HTR-8/SVneo (cell line): ENCODE measurements around the gene DPP10.

Experiments
- DNase-seq: peaks from one replicate; pipeline ENCODE4 v3.0.0; 2011; ENCODE audit warnings: low spot score, mixed read lengths; ENCODE audit not compliant: insufficient read length
- FAIRE-seq: peaks from 2 replicates; lab custom pipeline; 2011; peaks lifted over from hg19 to GRCh38; lab: Jason Lieb, UNC

The DPP10 gene

GRCh38 chr2:115739574-115739973, 1297.1 kb downstream of the DPP10 start:
- FAIRE-seq: no peak
- DNase-seq: no peak

DNA sequence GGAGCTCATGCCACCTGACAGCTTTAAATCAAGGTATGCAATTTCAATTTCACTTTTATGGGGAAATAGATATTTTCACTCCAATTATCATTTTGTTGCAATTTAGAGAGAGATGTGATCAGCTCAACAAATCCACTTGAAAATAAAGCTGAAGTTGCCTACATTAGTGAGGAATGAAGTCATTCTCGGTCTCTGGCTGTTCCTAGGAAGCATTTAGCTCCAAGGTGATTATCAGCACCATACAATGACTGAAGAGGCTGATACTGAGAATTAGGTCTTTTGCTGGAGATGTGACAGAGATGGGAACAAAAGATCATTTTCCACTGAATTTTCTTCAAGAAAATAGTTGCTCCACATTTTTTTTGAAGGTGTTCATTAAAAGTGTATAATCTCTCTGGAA, 1303.7 kb downstream of the DPP10 start:
- FAIRE-seq (no peak), DNase-seq (no peak)

DNA sequence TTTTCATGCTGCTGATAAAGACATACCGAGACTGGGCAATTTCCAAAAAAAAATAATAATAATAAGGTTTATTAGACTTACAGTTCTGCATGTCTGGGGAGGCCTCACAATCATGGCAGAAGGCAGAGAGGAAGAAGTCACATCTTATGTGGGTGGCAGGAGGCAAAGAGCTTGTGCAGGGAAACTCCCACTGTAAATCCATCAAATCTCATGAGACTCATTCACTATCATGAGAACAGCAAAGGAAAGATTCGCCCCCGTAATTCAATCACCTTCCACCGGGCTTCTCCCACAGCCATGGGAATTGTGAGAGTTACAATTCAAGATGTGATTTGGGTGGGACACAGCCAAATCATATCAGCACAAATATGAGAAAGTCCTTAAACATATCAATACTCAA, 1314.8 kb downstream of the DPP10 start:
- no peak for DNase-seq
- no peak for FAIRE-seq

DNA sequence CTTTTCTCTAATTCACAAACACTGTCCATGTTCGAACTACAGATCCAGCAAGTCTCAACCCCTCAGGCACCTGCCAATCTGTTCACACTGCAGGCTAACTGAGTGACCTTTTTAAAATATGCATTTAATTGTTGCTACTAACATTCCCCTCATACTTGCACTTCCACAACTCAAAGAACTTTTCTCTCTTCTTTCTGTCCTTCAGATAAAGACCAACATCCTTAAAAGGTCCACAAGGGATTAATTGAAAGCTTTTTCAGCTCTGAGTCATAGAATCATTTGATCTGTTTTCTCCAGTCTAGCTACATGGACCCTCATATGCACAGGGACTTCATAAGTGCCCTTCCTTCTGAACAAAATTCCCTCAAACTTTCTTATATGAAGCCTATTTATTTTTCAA, 1321.2 kb downstream of the DPP10 start:
- no peak for DNase-seq
- FAIRE-seq: no peak

DNA sequence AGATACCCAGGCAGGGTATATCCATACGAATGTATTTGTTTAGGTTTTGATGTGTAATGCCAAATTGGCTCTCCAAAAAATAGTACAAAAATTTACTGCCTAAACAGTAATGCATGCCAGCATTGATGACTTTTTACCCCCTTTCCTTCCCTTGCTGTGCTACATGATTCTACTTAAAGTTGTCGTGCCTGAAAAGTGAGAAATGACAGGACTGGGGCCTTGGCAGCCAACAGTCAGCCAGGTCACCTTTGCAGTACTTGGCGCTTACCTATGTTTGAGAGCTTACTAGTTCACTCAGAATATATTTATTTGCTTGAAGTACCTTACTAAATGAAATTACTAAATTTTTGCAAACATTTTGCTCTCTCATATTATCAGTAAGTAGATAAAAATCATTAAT, 1329.1 kb downstream of the DPP10 start:
- DNase-seq: no peak
- FAIRE-seq: no peak

- FAIRE-seq (no peak), DNase-seq (no peak)
Measured at GRCh38 chr2:115774361-115774760, 1331.9 kb downstream of the DPP10 start.

GRCh38 chr2:115779085-115779632, 1336.7 kb downstream of the DPP10 start:
- no peak for FAIRE-seq
- no peak for DNase-seq

GRCh38 chr2:115782286-115782685, 1339.8 kb downstream of the DPP10 start:
- FAIRE-seq (no peak), DNase-seq (no peak)

GRCh38 chr2:115796078-115796477, 1353.6 kb downstream of the DPP10 start:
- DNase-seq: no peak

GRCh38 chr2:115807276-115807675, 1364.8 kb downstream of the DPP10 start:
- FAIRE-seq (no peak), DNase-seq (no peak)

More at GRCh38 chr2:115796078-115796477, 1353.6 kb downstream of the DPP10 start:
- FAIRE-seq: no peak

GRCh38 chr2:115825912-115826311, 1383.5 kb downstream of the DPP10 start:
- DNase-seq: no peak
- no peak for FAIRE-seq

DNA sequence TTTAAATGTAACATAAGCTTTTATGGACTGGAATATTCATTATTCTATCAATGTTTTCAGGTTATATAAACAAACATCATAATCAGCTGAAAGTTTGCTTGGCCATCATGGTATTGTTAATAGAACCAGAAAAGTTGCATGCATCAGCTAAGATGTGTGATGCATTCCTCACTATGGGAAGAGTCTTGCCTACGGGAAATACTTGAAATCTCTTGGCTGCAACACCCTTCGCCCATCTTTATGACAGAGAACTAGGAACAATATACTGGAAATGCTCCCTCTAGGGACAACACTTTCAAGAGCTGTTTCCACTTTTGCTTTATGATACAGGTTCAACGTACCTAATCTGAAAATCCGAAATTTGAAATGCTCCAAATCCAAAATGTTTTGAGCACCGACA, 1390.8 kb downstream of the DPP10 start:
- FAIRE-seq (no peak), DNase-seq (no peak)

- FAIRE-seq (no peak), DNase-seq (no peak)
Measured at GRCh38 chr2:115838539-115838938, 1396.1 kb downstream of the DPP10 start.

- FAIRE-seq: no peak
Measured at GRCh38 chr2:115842306-115842705, 1399.9 kb downstream of the DPP10 start.

DNA sequence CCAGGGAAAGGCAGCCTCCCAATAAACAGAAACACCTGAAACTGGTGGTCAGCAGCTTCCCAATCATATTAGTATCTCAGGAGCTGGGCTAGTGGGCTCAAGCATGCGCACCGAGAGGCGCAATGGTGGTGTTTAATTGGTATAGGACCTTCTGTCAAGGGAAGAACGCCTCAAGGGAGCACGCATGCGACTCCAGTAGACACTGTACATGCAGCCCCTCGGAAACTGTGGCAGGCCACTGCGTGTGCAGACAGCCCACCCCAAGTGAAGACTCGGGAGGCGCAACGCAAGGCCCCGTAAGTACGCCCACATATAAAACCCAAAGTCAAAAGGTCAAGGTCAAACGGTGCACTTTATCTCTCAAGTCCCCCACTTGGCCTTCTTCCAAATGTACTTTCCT, 1405.8 kb downstream of the DPP10 start:
- FAIRE-seq: no peak

More at GRCh38 chr2:115842306-115842705, 1399.9 kb downstream of the DPP10 start:
- DNase-seq: no peak

GRCh38 chr2:115867024-115867423, 1424.6 kb downstream of the DPP10 start:
- FAIRE-seq: no peak
- no peak for DNase-seq

More for the DNA sequence above, 1405.8 kb downstream of the DPP10 start:
- no peak for DNase-seq

DNA sequence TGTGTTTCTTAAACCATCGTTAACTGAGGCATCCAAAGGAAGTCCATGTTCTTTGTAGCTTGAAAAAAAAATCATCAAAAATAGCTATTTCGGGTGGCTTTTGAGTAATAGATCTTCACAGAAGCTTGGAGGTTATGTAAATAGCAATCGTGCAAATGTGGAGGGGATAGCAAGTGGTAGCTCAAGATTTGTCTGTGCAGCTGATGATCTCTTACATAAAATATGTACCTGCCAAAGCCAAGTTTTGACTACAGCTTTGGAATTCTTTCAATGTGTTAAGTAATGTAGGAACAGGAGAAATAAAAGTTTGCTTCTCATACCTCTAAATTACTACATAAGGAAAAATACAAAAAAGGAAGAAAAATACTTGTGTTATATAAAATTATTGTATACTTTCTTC, 1432.0 kb downstream of the DPP10 start:
- no peak for FAIRE-seq
- no peak for DNase-seq

DNA sequence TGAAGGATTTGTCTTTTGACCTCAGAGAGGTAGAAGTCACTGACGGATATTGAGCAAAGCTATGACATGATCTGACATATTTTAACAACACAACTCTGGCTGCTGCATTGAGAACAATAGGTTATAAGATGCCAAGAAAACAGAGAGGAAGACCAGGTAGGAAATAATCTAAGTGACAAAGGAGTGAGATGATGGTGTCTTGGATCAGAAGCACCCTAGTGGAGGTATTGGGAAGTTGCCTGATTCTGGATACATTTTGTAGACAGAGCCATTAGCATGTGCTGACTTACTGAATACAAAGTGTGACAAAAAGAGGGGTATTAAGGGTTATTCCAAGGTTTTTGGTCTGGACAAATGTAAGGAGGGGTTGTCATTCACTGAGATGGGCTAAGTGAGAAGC, 1438.1 kb downstream of the DPP10 start:
- FAIRE-seq (no peak), DNase-seq (no peak)

DNA sequence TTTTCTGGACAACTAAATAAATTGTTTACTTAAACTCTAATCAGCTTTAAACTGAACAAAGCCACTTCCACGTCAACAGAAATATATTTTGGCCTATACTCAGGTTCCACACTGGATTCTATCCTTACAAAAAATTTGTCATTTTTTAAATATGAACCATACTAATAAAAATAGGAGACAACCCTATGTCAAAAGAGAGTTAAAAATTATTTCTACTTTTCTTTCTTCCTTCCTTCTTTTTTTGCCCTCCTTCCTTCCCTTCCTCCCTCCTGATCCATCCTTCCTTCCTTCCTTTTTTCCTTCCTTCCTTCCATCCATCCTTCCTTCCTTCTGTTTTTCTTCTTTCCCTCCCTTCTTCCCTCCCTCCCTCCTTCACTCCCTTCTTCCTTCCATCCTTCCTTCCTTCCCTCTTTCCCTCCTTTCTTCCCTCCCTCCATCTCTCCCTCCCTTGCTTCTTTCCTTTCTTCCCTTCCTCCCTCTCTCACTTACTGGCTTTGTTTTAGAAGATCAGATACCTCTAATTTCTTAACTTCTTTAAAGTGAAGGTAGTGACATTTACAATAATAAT, 1444.9 kb downstream of the DPP10 start:
- DNase-seq (no peak), FAIRE-seq (no peak)
